Fibroblast of lung (primary cell): ENCODE results near the gene SPON1. TPM values are rescaled to one million over a fixed set of nuclear protein-coding genes. Genes with fewer than 3 reads are reported as not detected.
"Not testable (repeated sequence)": the region's sequence is repeated elsewhere in the genome, so short reads cannot be mapped to it uniquely, and the experiment has no call there.

Source experiments
- DNase-seq, 2 donors: peaks; one replicate each; pipeline versions ENCODE4 v3.0.0 to v3.0.0-alpha.2; 2010; ENCODE audit warnings: low read depth in 2 of 2
- H2AFZ ChIP-seq: 2 replicates; pipeline ENCODE4 v1.5.1; 2012; ENCODE audit warnings: low read length, control low read depth, inconsistent platforms
- H3K27ac ChIP-seq: 2 replicates; pipeline ENCODE4 v1.5.1; 2011; ENCODE audit warnings: low read length, control low read depth; ENCODE audit not compliant: insufficient read depth
- H3K27me3 ChIP-seq: 2 replicates; pipeline ENCODE4 v1.5.1; 2011; ENCODE audit warnings: mild to moderate bottlenecking, low read length; ENCODE audit not compliant: control insufficient read depth, insufficient read depth
- H3K36me3 ChIP-seq: 2 replicates; pipeline ENCODE4 v1.5.1; 2011; ENCODE audit warnings: low read length; ENCODE audit not compliant: control insufficient read depth, insufficient read depth
- H3K4me1 ChIP-seq: 2 replicates; pipeline ENCODE4 v1.5.1; 2011; ENCODE audit warnings: low read length; ENCODE audit not compliant: control insufficient read depth, insufficient read depth; ENCODE audit errors: extremely low read depth
- H3K4me2 ChIP-seq: 2 replicates; pipeline ENCODE4 v1.5.1; 2011; ENCODE audit warnings: low read length, control low read depth; ENCODE audit not compliant: insufficient read depth; ENCODE audit errors: extremely low read depth
- H3K4me3 ChIP-seq, 4 experiments: fragments of 200-600 bp in 1 of 4; sonication (generic) in 1 of 4; replicated peaks in 1 of 4; 2 replicates each; pipeline ENCODE4 v1.5.1; 2011 to 2016; ENCODE audit warnings: low read length in 4 of 4, low read depth in 3 of 4, mild to moderate bottlenecking in 3 of 4, control low read depth in 2 of 4, inconsistent platforms in 1 of 4, mixed read lengths in 1 of 4; ENCODE audit not compliant: insufficient read depth in 1 of 4; ENCODE audit errors: control extremely low read depth in 1 of 4
- H3K79me2 ChIP-seq: 2 replicates; pipeline ENCODE4 v1.5.1; 2012; ENCODE audit warnings: mild to moderate bottlenecking, low read length, inconsistent platforms; ENCODE audit not compliant: control insufficient read depth, insufficient read depth
- H3K9ac ChIP-seq: 2 replicates; pipeline ENCODE4 v1.5.1; 2011; ENCODE audit warnings: mild to moderate bottlenecking, low read length, control low read depth; ENCODE audit not compliant: insufficient read depth
- H3K9me3 ChIP-seq: 2 replicates; pipeline ENCODE4 v1.5.1; 2012; ENCODE audit warnings: low read depth, low read length; ENCODE audit not compliant: control insufficient read depth, insufficient read depth
- H4K20me1 ChIP-seq: 2 replicates; pipeline ENCODE4 v1.5.1; 2011; ENCODE audit warnings: low read length; ENCODE audit not compliant: control insufficient read depth, insufficient read depth; ENCODE audit errors: extremely low read depth
- EZH2 ChIP-seq: IDR thresholded peaks from 2 replicates; pipeline ENCODE4 v1.5.1; 2012; ENCODE audit warnings: low read length, control low read depth, mild to moderate bottlenecking; ENCODE audit errors: missing control alignments
- polyA plus RNA-seq, 2 donors: library from polyadenylated mRNA; depleted of rRNA in 1 of 2; stranded (reverse) in 1 of 2; unstranded in 1 of 2; fragments of >200 nt; gene quantifications; 2 replicates each; pipeline ENCODE4 v1.2.1, GENCODE V29; 2011 to 2012; ENCODE audit warnings: missing spikeins in 1 of 2
- total RNA-seq: library from RNA; depleted of rRNA; stranded (reverse); fragments of >200 nt; gene quantifications from 2 replicates; pipeline ENCODE4 v1.2.1, GENCODE V29; 2014
- TF ChIP-seq, protein P1 (sequence below), 2 donors: IDR thresholded peaks in 1 of 2; conservative IDR thresholded peaks in 1 of 2; 1 replicate in 1 of 2; 2 replicates in 1 of 2; pipeline ENCODE4 v1.5.1; 2011 to 2012; ENCODE audit warnings: low read length in 2 of 2, control low read depth in 1 of 2, inconsistent platforms in 1 of 2, low read depth in 1 of 2, mild to moderate bottlenecking in 1 of 2

The SPON1 gene
- total and polyA plus RNA-seq, 2 donors (not counting 1 experiment from before 2014, with no cell fraction given): 0.45 to 3.5 TPM

DNA sequence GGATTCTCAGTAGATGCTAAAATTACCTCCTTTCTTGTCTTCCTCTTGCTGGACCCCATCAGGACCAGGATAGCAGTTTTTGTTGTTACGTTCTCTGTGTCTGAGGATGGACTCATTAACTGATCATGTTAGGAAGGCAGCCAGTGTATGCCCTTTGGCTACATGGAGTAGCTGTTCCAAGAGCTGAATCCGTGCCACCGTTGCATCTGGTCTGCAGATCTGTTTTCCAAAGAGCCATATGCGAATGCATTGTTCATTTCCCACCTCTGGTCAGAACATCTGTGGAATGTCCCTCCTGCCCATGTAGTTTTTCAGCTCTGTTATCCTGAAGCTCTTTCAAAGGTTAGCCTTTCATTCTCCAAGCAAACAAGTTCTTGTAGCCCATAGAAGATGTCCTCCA, 188.4 kb downstream of the SPON1 start:
- no peaks in the 10 kb centered on the region for H3K79me2 ChIP-seq
- H4K20me1 ChIP-seq: no peaks in the 10 kb centered on the region
- no peak overlapping the region for H3K4me3 ChIP-seq
- H3K9ac ChIP-seq: no peak overlapping the region
- H3K27ac ChIP-seq: no peak overlapping the region
- H3K27me3 ChIP-seq: no peaks in the 10 kb centered on the region
- no peaks in the 10 kb centered on the region for H3K4me1 ChIP-seq
- H3K36me3 ChIP-seq: no peaks in the 10 kb centered on the region
- H3K4me2 ChIP-seq: no peak overlapping the region
- TF ChIP-seq, protein P1, sequence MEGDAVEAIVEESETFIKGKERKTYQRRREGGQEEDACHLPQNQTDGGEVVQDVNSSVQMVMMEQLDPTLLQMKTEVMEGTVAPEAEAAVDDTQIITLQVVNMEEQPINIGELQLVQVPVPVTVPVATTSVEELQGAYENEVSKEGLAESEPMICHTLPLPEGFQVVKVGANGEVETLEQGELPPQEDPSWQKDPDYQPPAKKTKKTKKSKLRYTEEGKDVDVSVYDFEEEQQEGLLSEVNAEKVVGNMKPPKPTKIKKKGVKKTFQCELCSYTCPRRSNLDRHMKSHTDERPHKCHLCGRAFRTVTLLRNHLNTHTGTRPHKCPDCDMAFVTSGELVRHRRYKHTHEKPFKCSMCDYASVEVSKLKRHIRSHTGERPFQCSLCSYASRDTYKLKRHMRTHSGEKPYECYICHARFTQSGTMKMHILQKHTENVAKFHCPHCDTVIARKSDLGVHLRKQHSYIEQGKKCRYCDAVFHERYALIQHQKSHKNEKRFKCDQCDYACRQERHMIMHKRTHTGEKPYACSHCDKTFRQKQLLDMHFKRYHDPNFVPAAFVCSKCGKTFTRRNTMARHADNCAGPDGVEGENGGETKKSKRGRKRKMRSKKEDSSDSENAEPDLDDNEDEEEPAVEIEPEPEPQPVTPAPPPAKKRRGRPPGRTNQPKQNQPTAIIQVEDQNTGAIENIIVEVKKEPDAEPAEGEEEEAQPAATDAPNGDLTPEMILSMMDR (conservative IDR thresholded peaks at IDR 0.05 in 1 of 2, IDR thresholded peaks at IDR 0.05 in 1 of 2; ENCODE audit: low read depth in 1 of 2, low read length in 2 of 2): no peak
- TF ChIP-seq EZH2: no peak
- no peak for DNase-seq
- H2AFZ ChIP-seq: no peak overlapping the region
- no peaks in the 10 kb centered on the region for H3K9me3 ChIP-seq

DNA sequence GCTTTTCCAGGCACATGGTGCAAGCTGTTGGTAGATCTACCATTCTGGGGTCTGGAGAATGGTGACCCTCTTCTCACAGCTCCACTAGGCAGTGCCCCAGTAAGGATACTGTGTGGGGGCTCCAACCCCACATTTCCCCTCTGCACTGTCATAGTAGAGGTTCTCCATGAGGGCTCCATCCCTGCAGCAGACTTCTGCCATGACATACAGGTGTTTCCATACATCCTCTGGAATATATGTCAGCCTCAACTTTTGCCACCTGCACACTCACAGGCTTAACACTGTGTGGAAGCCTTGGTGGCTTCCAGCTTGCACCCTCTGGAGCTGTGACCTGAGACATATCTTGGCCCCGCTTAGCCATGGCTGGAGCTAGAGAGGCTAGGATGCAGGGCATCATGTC, 191.6 kb downstream of the SPON1 start:
- not testable (repeated sequence) for H3K4me2 ChIP-seq, H3K4me1 ChIP-seq, H3K9ac ChIP-seq, H3K36me3 ChIP-seq, H4K20me1 ChIP-seq, H3K27ac ChIP-seq, DNase-seq, H3K27me3 ChIP-seq, H2AFZ ChIP-seq, H3K79me2 ChIP-seq, H3K4me3 ChIP-seq, H3K9me3 ChIP-seq

DNA sequence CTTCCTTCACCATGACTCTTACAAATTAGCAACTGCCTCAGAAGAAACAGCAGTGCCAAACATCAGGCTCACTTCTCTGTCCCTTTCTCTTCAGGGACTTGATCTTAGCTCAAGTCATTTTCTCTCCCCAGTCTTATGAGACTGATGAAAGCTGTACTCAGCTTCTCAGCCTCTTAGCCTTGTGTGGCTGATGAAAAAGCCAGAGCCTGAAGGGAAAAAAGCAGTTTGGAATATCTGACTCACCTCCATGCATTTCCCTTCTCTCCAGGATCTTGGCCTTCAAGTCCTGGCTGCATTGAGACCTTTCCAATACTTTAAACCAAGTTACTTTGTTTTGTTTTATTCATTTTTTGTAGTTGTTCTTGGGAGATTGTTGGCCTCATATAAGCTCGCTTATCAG, 195.9 kb downstream of the SPON1 start:
- no peaks in the 10 kb centered on the region for H3K79me2 ChIP-seq
- no peak overlapping the region for H3K4me3 ChIP-seq
- H3K27me3 ChIP-seq: no peaks in the 10 kb centered on the region
- H3K9ac ChIP-seq: no peak overlapping the region
- TF ChIP-seq, protein P1 (conservative IDR thresholded peaks at IDR 0.05 in 1 of 2, IDR thresholded peaks at IDR 0.05 in 1 of 2; ENCODE audit: low read depth in 1 of 2, low read length in 2 of 2): no peak
- TF ChIP-seq EZH2: no peak
- no peaks in the 10 kb centered on the region for H3K4me1 ChIP-seq
- no peak overlapping the region for H3K27ac ChIP-seq
- no peak overlapping the region for H3K4me2 ChIP-seq
- H3K36me3 ChIP-seq: no peaks in the 10 kb centered on the region
- no peaks in the 10 kb centered on the region for H4K20me1 ChIP-seq
- no peak for DNase-seq
- H2AFZ ChIP-seq: no peak overlapping the region
- H3K9me3 ChIP-seq: no peaks in the 10 kb centered on the region
